CD14-positive monocyte (primary cell): ENCODE measurements around the gene DUSP6. TPM values are rescaled to one million over a fixed set of nuclear protein-coding genes. Genes with fewer than 3 reads are reported as not detected.

ENCODE experiments used
- DNase-seq, 3 donors: peaks; one replicate each; pipeline ENCODE4 v3.0.0-alpha.2; 2011 to 2022
- H2AFZ ChIP-seq: 2 replicates; pipeline ENCODE4 v1.6.0; 2012; ENCODE audit warnings: mild to moderate bottlenecking, low read depth, low read length, inconsistent platforms; ENCODE audit not compliant: insufficient read depth, poor library complexity, severe bottlenecking
- H3K27ac ChIP-seq, 2 donors: 1 replicate in 1 of 2; 2 replicates in 1 of 2; pipeline ENCODE4 v1.5.1; 2012 to 2013; ENCODE audit warnings: low read length in 2 of 2, control low read depth in 1 of 2, inconsistent platforms in 1 of 2, low read depth in 1 of 2, mild to moderate bottlenecking in 1 of 2
- H3K27me3 ChIP-seq, 2 donors: one replicate each; pipeline versions ENCODE4 v1.6.0 to v1.6.1; 2011 to 2013; ENCODE audit warnings: low read length in 2 of 2; ENCODE audit not compliant: control insufficient read depth in 2 of 2, insufficient read depth in 2 of 2
- H3K36me3 ChIP-seq, 2 donors: replicated peaks in 1 of 2; 1 replicate in 1 of 2; 2 replicates in 1 of 2; pipeline versions ENCODE4 v1.5.1 to v1.6.1; 2012 to 2013; ENCODE audit warnings: low read length in 2 of 2, control low read depth in 1 of 2, inconsistent platforms in 1 of 2, mild to moderate bottlenecking in 1 of 2; ENCODE audit not compliant: insufficient read depth in 2 of 2, control insufficient read depth in 1 of 2
- H3K4me1 ChIP-seq, 2 donors: 1 replicate in 1 of 2; 2 replicates in 1 of 2; pipeline versions ENCODE4 v1.5.1 to v1.6.1; 2012 to 2013; ENCODE audit warnings: low read length in 2 of 2, control low read depth in 1 of 2, inconsistent platforms in 1 of 2, mild to moderate bottlenecking in 1 of 2, moderate library complexity in 1 of 2; ENCODE audit not compliant: insufficient read depth in 2 of 2, control insufficient read depth in 1 of 2
- H3K4me2 ChIP-seq: replicated peaks from 2 replicates; pipeline ENCODE3; 2012; ENCODE audit warnings: low read length, moderate library complexity, mild to moderate bottlenecking; ENCODE audit not compliant: poor library complexity, severe bottlenecking; ENCODE audit errors: extremely low read depth
- H3K4me3 ChIP-seq, 3 experiments: fragments of 200-600 bp in 1 of 3; sonication (generic) in 1 of 3; replicated peaks in 1 of 3; 1 replicate in 2 of 3; 2 replicates in 1 of 3; pipeline ENCODE4 v1.5.1; 2011 to 2013; ENCODE audit warnings: low read length in 3 of 3, mild to moderate bottlenecking in 3 of 3, control low read depth in 2 of 3, low read depth in 2 of 3, inconsistent platforms in 1 of 3, moderate library complexity in 1 of 3
- H3K79me2 ChIP-seq: 2 replicates; pipeline ENCODE4 v1.6.0; 2012; ENCODE audit warnings: mild to moderate bottlenecking, control low read depth, inconsistent platforms, low read length, moderate library complexity; ENCODE audit not compliant: insufficient read depth
- H3K9ac ChIP-seq: 2 replicates; pipeline ENCODE4 v1.6.0; 2017; ENCODE audit warnings: low read length, mild to moderate bottlenecking; ENCODE audit not compliant: insufficient read depth, poor library complexity, severe bottlenecking
- H3K9me3 ChIP-seq, 2 donors: replicated peaks in 1 of 2; 1 replicate in 1 of 2; 2 replicates in 1 of 2; pipeline versions ENCODE4 v1.5.1 to v1.6.1; 2012 to 2013; ENCODE audit warnings: low read length in 2 of 2, control low read depth in 1 of 2; ENCODE audit not compliant: control insufficient read depth in 1 of 2, insufficient read depth in 1 of 2
- H4K20me1 ChIP-seq: 2 replicates; pipeline ENCODE4 v1.6.0; 2012; ENCODE audit warnings: mild to moderate bottlenecking, low read length, control low read depth, moderate library complexity; ENCODE audit not compliant: insufficient read depth
- H3K27ac Mint-ChIP-seq, 7 donors: one replicate each; pipeline ENCODE4 v1.8.0; 2020; ENCODE audit warnings: mild to moderate bottlenecking in 7 of 7, mixed read lengths in 7 of 7, moderate library complexity in 6 of 7, inconsistent platforms in 2 of 7
- H3K27me3 Mint-ChIP-seq, 3 donors: one replicate each; pipeline ENCODE4 v1.8.0; 2021 to 2022; ENCODE audit warnings: low read depth in 3 of 3, mild to moderate bottlenecking in 3 of 3, mixed read lengths in 3 of 3, moderate library complexity in 3 of 3, inconsistent platforms in 1 of 3
- H3K36me3 Mint-ChIP-seq, 2 donors: one replicate each; pipeline ENCODE4 v1.8.0; 2020; ENCODE audit warnings: mixed read lengths in 2 of 2, inconsistent platforms in 1 of 2, mild to moderate bottlenecking in 1 of 2
- H3K4me1 Mint-ChIP-seq: one replicate; pipeline ENCODE4 v1.8.0; 2020; ENCODE audit warnings: mild to moderate bottlenecking, mixed read lengths
- H3K4me3 Mint-ChIP-seq, 2 donors: one replicate each; pipeline ENCODE4 v1.8.0; 2020; ENCODE audit warnings: mild to moderate bottlenecking in 2 of 2, mixed read lengths in 2 of 2, moderate library complexity in 1 of 2
- H3K9me3 Mint-ChIP-seq, 7 donors: one replicate each; pipeline ENCODE4 v1.8.0; 2020 to 2022; ENCODE audit warnings: mixed read lengths in 7 of 7, mild to moderate bottlenecking in 6 of 7, moderate library complexity in 6 of 7, inconsistent platforms in 2 of 7
- WGBS: methylation state at CpG from one replicate; pipeline ENCODE4 v1.1.5; 2013; ENCODE audit warnings: missing lambda C conversion rate; ENCODE audit not compliant: insufficient coverage; 5-methylcytosine and 5-hydroxymethylcytosine counted together
- intact Hi-C, 2 donors: fragments of 100-400 bp; cut with micrococcal nuclease; formaldehyde crosslinking; loops; one replicate each; pipeline versions ENCODE4 v1.15.0 to v1.15.1; 2023
- polyA plus RNA-seq, 3 donors: library from polyadenylated mRNA; depleted of rRNA in 1 of 3; unstranded in 2 of 3; stranded (reverse) in 1 of 3; fragments of 300-500 nt in 2 of 3; fragments of >200 nt in 1 of 3; fragmentation: Illumina TruSeq in 2 of 3; gene quantifications; 1 replicate in 2 of 3; 2 replicates in 1 of 3; pipeline ENCODE4 v1.2.3, GENCODE V29; 2012 to 2021
- TF ChIP-seq, protein P1 (sequence below): fragments of 200-600 bp; IDR thresholded peaks from one replicate; pipeline ENCODE4 v1.8.0; 2022; ENCODE audit warnings: antibody characterized with exemption, mild to moderate bottlenecking

The DUSP6 gene
- polyA plus RNA-seq, 3 donors: 195 to 880 (median 653) TPM

DNA sequence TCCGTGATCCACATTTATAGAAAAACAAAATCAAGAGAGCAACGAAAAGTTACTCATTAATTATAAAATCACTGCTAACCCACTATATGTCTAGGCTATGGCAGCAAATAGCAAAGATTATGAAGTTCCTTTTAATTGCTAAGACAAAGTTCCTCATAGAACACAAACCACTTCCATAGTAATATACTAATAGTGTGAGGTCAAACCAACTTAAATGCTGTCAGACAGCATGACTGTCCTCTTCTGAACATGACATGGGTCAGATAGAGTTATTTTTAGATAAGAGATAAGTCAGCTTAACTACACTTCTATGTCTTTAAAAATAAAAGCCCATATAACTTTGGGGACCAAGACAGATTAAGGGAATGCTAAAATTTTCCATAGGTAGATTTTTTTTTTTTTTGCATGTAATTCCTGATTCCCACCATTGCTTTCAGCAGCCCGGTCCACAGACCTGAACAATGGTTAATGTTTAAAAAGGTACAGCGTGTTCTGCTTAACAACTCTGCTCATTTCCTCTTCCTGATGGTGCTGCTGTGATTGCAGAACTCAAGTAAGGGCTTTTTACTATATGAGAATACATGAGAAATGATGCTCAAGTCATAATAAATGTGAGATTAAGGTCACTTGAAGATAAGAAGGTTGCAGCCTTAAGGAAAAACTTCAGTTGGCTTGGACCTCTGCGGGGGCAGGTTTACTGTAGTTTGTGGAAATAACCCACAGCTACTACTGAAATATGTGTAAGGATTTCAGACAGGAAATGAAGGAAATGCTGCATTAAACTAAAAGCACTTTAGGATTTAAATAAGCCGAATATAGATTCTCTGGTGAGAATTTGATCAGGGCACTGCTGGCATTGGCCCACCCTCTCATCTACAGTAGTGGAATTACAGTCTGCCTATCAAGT is 37.7 kb upstream of the DUSP6 start:
- Histone ChIP-seq H3K4me3 (peak overlapping the region in 1 of 3 experiments; percentile 10), H3K79me2 (no peaks in the 10 kb centered on the region), H3K9me3 (no peaks in the 10 kb centered on the region), H3K36me3 (no peaks in the 10 kb centered on the region), H4K20me1 (no peaks in the 10 kb centered on the region), H3K9ac (no peak overlapping the region), H3K27me3 (no peaks in the 10 kb centered on the region), H3K4me1 (peaks cover 54 to 56% of the 10 kb centered on the region in 2 donors), H2AFZ (no peak overlapping the region), H3K27ac (peak overlapping the region in 1 of 2 donors; percentile 65), H3K4me2 (peak overlapping the region; percentile 46)
- Mint-ChIP-seq H3K27me3 (peaks cover 0 to 6% (median 2%) of the 10 kb centered on the region in 3 donors), H3K36me3 (peaks cover 0 to 2% of the 10 kb centered on the region in 2 donors), H3K27ac (peak overlapping the region; percentile 43 to 92 (median 86)), H3K4me3 (peak overlapping the region in 1 of 2 donors; percentile 22), H3K4me1 (peaks cover 51% of the 10 kb centered on the region), H3K9me3 (no peaks in the 10 kb centered on the region)
- 0% methylated on average over 1 of the region's 6 CpGs for WGBS
- TF ChIP-seq, protein P1, sequence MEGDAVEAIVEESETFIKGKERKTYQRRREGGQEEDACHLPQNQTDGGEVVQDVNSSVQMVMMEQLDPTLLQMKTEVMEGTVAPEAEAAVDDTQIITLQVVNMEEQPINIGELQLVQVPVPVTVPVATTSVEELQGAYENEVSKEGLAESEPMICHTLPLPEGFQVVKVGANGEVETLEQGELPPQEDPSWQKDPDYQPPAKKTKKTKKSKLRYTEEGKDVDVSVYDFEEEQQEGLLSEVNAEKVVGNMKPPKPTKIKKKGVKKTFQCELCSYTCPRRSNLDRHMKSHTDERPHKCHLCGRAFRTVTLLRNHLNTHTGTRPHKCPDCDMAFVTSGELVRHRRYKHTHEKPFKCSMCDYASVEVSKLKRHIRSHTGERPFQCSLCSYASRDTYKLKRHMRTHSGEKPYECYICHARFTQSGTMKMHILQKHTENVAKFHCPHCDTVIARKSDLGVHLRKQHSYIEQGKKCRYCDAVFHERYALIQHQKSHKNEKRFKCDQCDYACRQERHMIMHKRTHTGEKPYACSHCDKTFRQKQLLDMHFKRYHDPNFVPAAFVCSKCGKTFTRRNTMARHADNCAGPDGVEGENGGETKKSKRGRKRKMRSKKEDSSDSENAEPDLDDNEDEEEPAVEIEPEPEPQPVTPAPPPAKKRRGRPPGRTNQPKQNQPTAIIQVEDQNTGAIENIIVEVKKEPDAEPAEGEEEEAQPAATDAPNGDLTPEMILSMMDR: no peak
- peak; percentile 40 to 53 (median 44) for DNase-seq
- intact Hi-C loops: loop anchor here (5.0 kb wide), 2 partner anchors 38 to 42 kb away; partner anchors contain the start of gene DUSP6 (in 2 of the 2)

DNA sequence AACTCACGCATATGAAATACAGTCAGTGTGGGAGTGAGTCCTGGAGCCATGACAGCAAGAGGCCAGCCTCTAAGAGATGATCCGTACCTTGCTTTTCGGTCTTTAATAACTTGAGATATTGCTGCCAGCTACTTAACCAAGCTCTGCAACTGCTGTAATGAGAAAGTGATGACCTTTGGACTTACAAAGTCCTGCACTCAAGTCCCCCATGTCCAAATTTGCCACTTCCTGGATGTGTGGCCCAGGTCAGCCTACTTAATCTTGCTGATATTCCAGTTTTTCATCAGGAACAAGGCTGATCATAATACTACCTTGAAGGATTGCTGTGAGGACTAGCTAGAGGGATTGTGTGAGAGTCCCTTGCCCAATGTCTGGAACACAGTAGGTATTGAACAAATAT is 33.8 kb upstream of the DUSP6 start:
- WGBS: 100% methylated on average over 1 of the region's 3 CpGs
- H3K4me1 Mint-ChIP-seq: peaks cover 59% of the 10 kb centered on the region
- H3K27me3 Mint-ChIP-seq: peaks cover 0 to 9% (median 2%) of the 10 kb centered on the region in 3 donors
- H3K36me3 Mint-ChIP-seq: no peaks in the 10 kb centered on the region
- Histone ChIP-seq H4K20me1 (no peaks in the 10 kb centered on the region), H3K4me2 (no peak overlapping the region), H2AFZ (no peak overlapping the region), H3K27me3 (no peaks in the 10 kb centered on the region), H3K79me2 (no peaks in the 10 kb centered on the region), H3K4me3 (no peak overlapping the region), H3K36me3 (no peaks in the 10 kb centered on the region), H3K27ac (no peak overlapping the region), H3K9ac (no peak overlapping the region), H3K4me1 (peaks cover 57 to 63% of the 10 kb centered on the region in 2 donors), H3K9me3 (no peaks in the 10 kb centered on the region)
- peak overlapping the region in 1 of 7 donors; percentile 20 for H3K27ac Mint-ChIP-seq
- intact Hi-C loops: no loop called here
- no peaks in the 10 kb centered on the region for H3K9me3 Mint-ChIP-seq
- H3K4me3 Mint-ChIP-seq: no peak overlapping the region
- DNase-seq: no peak
- TF ChIP-seq, protein P1: no peak
